A549 treated with AZD9567 at 1 μM for 4 hours (cell line): ENCODE measurements around the gene RPL19. TPM values are rescaled to one million over a fixed set of nuclear protein-coding genes. Genes with fewer than 3 reads are reported as not detected.

Source experiments
- total RNA-seq: library from RNA; stranded (reverse); fragments of 200-300 nt; extraction: Qiagen RNA extraction; gene quantifications from 5 replicates; pipeline ENCODE4 v1.2.3, GENCODE V29; 2022; ENCODE audit not compliant: insufficient read depth

RPL19 gene
- total RNA-seq, result 3,335 to 4,158 TPM (median 4,032 TPM) in 5 replicates

DNA sequence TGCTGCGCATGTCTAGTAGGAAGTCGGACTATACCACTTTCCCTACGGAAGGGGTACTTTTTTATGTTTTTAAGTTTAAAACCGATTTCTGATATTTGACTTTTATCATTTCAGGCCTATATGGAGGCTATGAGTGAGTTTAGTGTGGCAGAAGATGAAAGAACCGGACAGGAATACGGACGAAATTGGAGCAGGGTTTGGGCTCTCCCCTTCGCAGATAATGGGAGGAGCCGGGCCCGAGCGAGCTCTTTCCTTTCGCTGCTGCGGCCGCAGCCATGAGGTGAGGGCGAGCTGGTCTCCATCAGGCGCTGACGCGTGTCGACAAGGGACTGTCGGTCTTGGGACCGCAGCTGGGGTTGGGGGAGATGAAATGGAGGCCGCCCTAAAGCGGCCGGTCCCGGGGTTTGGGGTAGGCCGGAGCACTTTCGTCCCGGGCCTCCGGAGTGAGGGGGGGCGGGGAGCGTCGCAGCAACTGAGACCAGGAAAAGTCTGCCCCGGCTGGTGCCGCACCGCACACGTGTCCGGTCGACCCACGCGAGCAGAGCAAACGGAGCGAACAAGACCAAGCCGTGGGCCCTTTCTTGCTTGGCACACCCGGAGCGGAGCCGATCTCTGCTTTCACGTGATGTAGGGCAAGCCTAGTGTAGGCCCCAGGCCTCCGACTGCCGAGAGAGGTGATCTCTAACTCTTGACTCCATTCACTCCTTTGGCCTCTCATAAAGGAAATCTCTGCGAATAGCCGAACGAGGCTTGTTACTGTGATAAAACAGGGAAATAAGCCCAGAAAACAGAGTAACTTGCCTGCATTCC, at the start of gene RPL19:
TSS of gene RPL19 (plus strand) at position 214 of the 810 bp plus-strand sequence. CDS start at position 276, 62 bp downstream.

DNA sequence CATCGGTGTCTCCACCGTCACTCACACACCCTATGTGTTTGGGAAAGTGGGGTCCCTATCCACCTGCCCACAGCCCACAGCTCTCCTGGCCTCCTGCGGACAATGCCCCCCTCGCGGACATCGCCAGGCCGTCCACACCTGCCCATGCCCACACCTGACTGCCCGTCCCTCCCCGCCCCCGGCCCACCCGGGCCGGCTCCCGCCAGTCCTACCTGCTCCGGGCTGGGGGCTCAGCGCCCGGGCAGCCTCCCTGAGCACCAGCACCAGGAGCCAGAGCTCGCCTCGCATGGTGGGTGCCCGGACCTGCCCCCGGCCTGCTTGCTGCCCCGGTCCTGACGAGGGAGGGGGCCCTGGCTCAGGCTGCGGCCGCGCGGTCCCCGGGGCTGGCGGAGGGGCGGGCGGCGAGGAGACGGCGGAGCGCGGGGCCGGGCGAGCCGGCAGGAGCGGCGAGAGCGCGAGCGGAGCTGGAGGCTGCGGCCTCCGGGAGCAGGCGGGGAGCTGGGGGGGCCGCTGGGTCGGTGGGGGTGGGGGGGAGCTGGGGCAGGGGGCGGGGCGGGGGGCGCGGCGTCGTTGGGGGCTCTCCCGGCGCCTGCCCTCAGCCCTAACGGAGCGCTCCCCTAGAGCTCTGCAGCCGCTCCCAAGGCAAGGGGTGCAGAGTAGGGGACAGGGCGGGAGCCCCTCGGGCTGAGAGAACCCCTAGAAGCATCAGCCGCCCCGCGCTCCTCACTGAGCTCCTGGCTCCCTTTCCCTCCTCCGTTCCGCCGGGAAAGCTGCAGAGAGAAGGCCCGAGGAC, 48.7 kb upstream of the RPL19 start, which contains the start of gene PLXDC1:
TSS of gene PLXDC1 (minus strand) at position 488 of the 793 bp plus-strand sequence. CDS start at position 288, 200 bp downstream.

DNA sequence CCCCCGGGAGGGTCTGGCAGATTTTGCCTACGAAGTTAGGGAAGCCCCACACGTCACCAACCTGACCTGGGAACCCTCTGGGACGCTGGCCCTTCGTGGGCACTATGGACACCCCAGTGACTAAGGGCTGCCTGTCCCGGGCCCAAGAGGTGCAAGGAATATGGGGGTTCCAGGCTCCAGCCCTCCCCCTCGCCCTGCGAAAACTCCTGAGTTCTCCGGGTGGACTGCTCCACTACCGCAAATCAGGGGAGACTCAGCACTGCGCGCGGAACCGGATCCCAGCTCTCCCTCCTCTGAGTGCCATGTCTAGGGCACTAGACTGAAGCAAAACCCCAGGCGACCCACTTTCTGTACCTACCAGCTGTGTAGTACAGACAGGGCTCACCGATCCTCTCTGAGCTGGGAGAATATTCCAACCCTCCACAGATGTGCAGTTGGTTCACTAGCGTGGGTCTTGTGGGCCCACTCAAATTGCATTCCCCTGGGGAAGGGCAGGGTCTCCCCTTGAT, 34.2 kb upstream of the RPL19 start, which contains the start of gene ARL5C:
TSS of gene ARL5C (minus strand) at position 321 of the 509 bp plus-strand sequence. CDS start 401 bp downstream, outside the sequence.

GRCh38 chr17:39197380-39198185, 2.5 kb upstream of the RPL19 start, which contains the start of gene CACNB1:
CACNB1 (minus strand) TSS chr17:39197669; CDS start chr17:39197495, 174 bp downstream.

DNA sequence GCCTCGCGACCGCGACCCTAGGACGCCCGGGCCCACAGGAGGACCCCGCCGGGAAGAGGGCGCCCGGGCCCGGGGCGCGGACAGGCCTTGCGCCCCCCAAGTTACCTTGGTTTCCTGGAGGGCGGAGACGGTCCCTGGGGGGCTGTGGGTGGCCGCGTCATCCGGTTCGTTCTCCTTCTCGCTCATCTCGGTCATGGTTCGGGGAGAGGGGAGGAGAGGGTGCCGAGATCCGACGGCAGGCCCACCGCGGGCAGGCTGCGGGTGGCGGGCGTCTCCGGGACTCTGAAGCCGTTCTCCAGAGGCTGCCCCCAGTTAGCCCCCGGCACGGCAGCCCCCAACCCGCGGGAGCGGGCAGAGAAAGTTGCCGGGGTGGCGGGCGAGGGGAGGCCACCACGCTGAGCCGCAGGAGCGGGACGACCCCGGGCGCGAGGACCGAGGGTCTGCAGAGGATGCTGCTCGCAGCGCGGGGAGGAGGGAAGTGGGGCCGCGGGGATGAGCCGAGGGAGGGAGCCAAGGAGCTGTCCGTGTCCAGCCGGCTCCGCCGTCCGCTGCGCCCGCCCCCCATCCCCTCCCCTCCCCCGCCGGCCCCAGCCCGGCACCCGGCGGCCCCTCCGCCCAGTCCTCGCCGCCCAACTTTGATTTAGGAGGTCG, 25.4 kb downstream of the RPL19 start, which contains the start of gene STAC2:
TSS of gene STAC2 (minus strand) at position 638 of the 651 bp plus-strand sequence. CDS start at position 195, 443 bp downstream.

Other genes starting within 250 kb of the RPL19 start
- not detected in 5 replicates for gene FBXO47, start 232.9 kb upstream of the RPL19 start, total RNA-seq
- 0.17 to 0.48 TPM (median 0.20 TPM) in 4 of 5 replicates, not detected in the other for gene PLXDC1, start 48.6 kb upstream of the RPL19 start, total RNA-seq
- gene ARL5C, start 34.1 kb upstream of the RPL19 start, total RNA-seq, result not detected in 5 replicates
- 5.1 to 7.5 TPM (median 6.1 TPM) in 5 replicates for gene CACNB1, start 2.6 kb upstream of the RPL19 start, total RNA-seq
- gene STAC2, start 25.7 kb downstream of the RPL19 start, total RNA-seq, result 0.58 to 1.5 TPM (median 1.2 TPM) in 5 replicates
- 6.4 to 7.9 TPM (median 7.8 TPM) in 5 replicates for gene FBXL20, start 201.3 kb downstream of the RPL19 start, total RNA-seq